Mononuclear cell (primary cell): ENCODE data around the gene AKAP8. TPM values are rescaled to one million over a fixed set of nuclear protein-coding genes. Genes with fewer than 3 reads are reported as not detected.
"Not testable (repeated sequence)": the region's sequence is repeated elsewhere in the genome, so short reads cannot be mapped to it uniquely, and the experiment has no call there.

Experiments
- H3K27me3 ChIP-seq: 2 replicates; pipeline ENCODE4 v1.6.0; 2011; ENCODE audit warnings: low read length, control low read depth; ENCODE audit not compliant: insufficient read depth
- H3K4me1 ChIP-seq: 2 replicates; pipeline ENCODE4 v1.5.1; 2011; ENCODE audit warnings: mild to moderate bottlenecking, low read length, control low read depth; ENCODE audit not compliant: insufficient read depth
- H3K4me3 ChIP-seq: 2 replicates; pipeline ENCODE4 v1.5.1; 2011; ENCODE audit warnings: mild to moderate bottlenecking, low read length, moderate library complexity
- H3K9me3 ChIP-seq: 2 replicates; pipeline ENCODE4 v1.5.1; 2011; ENCODE audit warnings: low read depth, mild to moderate bottlenecking, control low read depth, low read length
- total RNA-seq: library from RNA; depleted of rRNA; stranded (reverse); fragments of >200 nt; gene quantifications from one replicate; pipeline ENCODE4 v1.2.3, GENCODE V29; 2012

Gene AKAP8
- total RNA-seq, 1 donor: 57.5 TPM

DNA sequence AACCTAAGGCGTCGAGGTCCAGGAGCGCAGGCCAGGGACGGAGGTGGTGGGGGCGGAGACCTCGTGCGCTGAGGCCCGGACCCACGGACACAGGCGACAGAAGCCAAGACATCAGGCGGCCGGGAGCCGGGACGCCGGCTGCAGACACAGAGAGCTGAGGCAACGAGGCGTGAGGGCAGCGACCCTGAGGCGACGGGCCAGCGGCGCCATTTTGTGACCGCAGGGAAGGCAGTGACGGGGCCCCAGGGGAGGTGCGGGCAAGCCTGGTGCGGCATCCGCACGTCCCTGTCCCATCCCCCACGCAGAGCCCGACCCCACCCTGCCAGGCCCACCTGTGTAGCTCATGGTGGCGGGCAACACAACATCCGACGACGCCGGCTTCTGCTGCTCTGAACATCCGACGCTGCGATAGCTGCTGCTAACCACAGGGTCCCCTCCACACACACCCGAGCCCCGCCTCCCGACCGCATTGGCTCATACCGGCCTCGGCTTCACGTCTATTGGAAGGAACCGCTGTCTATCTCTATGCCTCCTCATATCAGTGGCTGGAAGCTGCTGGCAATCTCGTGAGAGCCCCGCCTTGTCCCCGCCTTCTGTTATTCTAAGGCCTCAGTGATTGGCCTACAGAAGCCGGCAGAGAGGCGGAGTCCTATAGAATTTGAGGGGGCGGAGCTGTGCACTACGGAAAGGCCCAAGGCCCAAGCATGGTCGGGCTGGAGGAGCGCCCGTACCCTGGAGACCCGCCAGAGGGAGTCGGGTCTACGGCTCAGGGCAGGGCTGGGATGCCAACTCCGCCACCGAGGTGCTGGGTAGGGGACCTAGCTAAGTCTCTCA is 39.2 kb upstream of the AKAP8 start, which contains the start of gene AKAP8L:
Gene AKAP8L (minus strand): TSS at position 410 of the 834 bp plus-strand sequence. CDS start 65 bp downstream, at position 345.
- Histone ChIP-seq H3K4me3 (peak within 1 kb of the TSS; percentile 77), H3K27me3 (no peaks in the 10 kb centered on the region), H3K9me3 (no peaks in the 10 kb centered on the region), H3K4me1 (peaks cover 32% of the 10 kb centered on the region)

DNA sequence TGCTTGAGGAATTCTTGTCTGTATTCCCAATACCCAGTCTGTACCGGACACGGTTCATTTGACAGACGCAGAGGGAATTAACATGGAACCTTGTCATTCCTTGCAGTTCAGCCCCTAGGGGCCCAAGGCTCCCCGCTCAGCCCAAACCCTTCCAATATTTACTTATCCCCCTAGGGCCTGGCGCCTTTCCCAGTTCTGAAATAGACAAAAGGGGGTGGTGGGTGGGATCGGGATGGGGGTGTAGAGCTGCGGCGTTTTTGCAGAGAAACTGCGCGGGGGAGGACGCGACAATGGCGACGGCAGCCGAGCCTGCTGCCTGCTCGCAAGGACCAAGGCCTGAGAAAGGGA is 38.6 kb upstream of the AKAP8 start:
- no peaks in the 10 kb centered on the region for H3K27me3 ChIP-seq
- peaks cover 35% of the 10 kb centered on the region for H3K4me1 ChIP-seq
- H3K9me3 ChIP-seq: no peaks in the 10 kb centered on the region
- H3K4me3 ChIP-seq: peak overlapping the region; percentile 77

- H3K27me3 ChIP-seq: no peaks in the 10 kb centered on the region
- H3K9me3 ChIP-seq: no peaks in the 10 kb centered on the region
- peak overlapping the region; percentile 77 for H3K4me3 ChIP-seq
- peaks cover 40% of the 10 kb centered on the region for H3K4me1 ChIP-seq
These were observed 38.1 kb upstream of the AKAP8 start for GRCh38 chr19:15417699-15418098.

- Histone ChIP-seq H3K4me3 (no peak overlapping the region), H3K4me1 (peaks cover 30% of the 10 kb centered on the region), H3K27me3 (no peaks in the 10 kb centered on the region), H3K9me3 (no peaks in the 10 kb centered on the region)
These were observed 33.2 kb upstream of the AKAP8 start for GRCh38 chr19:15412832-15413231.

DNA sequence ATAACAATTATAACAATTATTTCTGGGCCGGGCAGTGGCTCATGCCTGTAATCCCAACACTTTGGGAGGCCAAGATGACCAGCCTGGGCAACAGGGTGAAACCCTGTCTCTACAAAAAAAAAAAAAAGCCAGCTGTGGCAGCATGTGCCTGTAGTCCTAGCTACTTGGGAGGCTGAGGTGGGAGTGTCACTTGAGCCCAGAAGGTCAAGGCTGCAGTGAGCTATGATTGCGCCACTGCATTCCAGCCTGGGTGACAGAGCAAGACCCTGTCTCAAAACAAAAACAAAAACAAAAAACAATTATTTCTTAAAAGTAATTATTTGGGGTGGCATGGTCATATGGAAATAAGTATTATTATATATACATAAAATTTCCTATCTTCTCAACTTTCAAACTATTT is 31.8 kb upstream of the AKAP8 start:
- not testable (repeated sequence) for H3K9me3 ChIP-seq
- H3K4me1 ChIP-seq: peaks cover 16% of the 10 kb centered on the region

DNA sequence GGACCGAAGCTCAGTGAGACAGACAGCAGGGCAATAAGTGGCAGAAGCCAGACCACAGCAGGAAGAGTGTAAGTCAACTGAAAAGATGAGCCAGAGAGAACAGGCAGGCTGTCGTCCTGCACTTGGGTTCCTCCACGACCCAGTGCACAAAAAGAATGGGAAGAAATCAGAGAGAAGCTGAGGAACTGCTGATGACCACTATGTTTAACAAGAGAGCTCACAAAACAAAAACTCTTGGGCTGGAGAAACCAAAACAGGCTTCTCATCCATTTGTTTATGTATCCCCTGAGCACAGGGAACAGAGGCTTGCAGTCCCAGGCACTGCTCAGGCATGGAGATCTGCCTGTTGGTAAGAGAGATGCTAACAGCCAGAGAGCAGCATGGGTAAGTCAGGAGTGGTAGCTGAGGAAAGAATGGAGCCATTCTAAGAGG is 25.2 kb upstream of the AKAP8 start:
- Histone ChIP-seq H3K9me3 (no peaks in the 10 kb centered on the region), H3K4me1 (peaks cover 3% of the 10 kb centered on the region), H3K4me3 (no peak overlapping the region), H3K27me3 (no peaks in the 10 kb centered on the region)

More for the DNA sequence above, 31.8 kb upstream of the AKAP8 start:
- not testable (repeated sequence) for H3K27me3 ChIP-seq, H3K4me3 ChIP-seq

DNA sequence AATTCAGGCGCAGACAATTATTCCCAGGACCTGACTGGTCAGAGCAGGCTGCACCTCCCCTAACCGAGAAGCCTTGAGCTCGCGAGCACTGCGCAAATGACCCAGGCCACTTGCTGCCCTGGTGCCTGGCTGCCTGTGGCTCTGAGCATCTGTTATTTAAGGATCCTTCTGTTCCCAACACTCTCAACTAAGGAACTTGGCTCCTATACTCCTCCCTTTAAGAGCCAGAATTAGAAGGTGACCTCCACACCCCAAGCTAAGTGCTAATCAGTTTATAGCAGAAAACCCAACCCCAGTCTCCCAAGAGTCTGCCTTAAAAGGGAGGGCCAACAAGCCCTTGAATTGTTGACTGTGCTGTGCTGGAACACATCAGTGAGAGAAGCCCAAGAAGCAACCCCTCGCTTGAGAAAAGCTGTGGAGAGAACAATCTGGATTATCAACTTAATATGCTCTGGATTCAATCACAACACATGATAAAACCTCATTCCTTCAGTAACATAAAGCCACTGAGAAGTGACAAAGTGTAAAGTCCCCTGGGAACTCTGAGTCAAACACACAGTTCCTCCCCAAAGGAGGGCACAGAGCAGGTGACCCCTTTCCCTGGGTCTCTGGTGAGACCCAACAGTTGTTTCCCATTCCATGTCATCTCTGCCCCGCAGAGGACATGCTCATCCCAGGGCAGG is 24.7 kb upstream of the AKAP8 start:
- Histone ChIP-seq H3K4me3 (no peak overlapping the region), H3K4me1 (peaks cover 3% of the 10 kb centered on the region), H3K27me3 (no peaks in the 10 kb centered on the region), H3K9me3 (no peaks in the 10 kb centered on the region)

DNA sequence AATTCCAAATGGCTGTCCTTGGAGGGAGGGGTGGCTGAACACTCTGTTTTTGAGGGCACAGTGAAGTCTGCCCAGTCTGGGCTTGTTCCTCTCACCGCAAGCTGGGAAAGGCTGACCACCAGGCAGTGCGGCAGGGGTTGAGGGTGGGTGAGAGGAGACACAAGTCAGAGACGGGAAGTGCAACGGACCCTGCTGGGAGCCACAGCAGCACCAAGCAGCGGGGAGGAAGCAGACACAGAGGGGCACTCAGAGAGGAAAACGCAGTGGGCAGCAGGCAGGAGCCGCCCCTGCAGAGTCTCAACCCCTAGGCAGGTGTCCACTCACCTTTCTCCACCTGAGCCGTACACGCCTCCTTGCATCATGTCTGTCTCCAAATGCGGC is 23.6 kb upstream of the AKAP8 start:
- no peak overlapping the region for H3K4me3 ChIP-seq
- H3K9me3 ChIP-seq: no peaks in the 10 kb centered on the region
- H3K27me3 ChIP-seq: no peaks in the 10 kb centered on the region
- peaks cover 3% of the 10 kb centered on the region for H3K4me1 ChIP-seq

DNA sequence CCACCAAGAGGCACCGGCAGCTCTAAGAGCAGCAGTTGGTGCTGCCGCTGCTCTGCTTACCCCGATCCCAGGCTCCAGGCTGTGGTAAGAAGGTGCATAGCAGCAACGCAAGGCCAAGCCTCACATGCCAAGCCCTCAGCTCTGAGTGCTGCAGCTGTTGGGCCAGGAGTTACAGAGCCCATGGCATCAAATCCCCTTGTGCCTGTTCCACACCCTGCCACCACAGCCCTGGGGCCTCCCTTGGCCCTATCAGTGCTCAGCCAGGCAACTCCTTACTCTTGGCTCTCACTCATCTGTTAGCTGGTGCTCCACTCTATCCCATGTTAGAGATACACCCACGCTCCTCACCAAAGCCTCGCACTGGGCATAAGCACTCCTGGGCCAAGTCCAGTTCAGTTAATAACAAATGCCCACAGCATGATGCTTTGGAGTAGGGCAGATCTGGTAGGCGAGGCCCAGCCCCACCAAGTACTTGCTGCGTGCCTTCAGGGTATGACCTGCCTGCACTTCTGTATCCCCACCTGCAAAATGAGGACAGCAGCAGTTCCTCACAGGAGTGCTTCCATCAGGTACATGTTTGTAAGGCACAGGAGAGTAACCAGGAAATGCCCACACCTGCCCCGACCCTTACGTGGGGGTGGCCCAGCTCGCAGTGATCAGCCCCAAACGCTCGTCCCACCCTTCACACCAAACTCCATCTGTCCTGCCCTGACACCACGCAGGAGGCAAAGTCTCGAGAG is 23.0 kb upstream of the AKAP8 start:
- Histone ChIP-seq H3K9me3 (no peaks in the 10 kb centered on the region), H3K4me3 (no peak overlapping the region), H3K4me1 (peaks cover 3% of the 10 kb centered on the region), H3K27me3 (no peaks in the 10 kb centered on the region)

GRCh38 chr19:15401397-15401710 is 21.8 kb upstream of the AKAP8 start:
- H3K4me1 ChIP-seq: peaks cover 3% of the 10 kb centered on the region
- H3K27me3 ChIP-seq: no peaks in the 10 kb centered on the region
- no peaks in the 10 kb centered on the region for H3K9me3 ChIP-seq
- H3K4me3 ChIP-seq: no peak overlapping the region

DNA sequence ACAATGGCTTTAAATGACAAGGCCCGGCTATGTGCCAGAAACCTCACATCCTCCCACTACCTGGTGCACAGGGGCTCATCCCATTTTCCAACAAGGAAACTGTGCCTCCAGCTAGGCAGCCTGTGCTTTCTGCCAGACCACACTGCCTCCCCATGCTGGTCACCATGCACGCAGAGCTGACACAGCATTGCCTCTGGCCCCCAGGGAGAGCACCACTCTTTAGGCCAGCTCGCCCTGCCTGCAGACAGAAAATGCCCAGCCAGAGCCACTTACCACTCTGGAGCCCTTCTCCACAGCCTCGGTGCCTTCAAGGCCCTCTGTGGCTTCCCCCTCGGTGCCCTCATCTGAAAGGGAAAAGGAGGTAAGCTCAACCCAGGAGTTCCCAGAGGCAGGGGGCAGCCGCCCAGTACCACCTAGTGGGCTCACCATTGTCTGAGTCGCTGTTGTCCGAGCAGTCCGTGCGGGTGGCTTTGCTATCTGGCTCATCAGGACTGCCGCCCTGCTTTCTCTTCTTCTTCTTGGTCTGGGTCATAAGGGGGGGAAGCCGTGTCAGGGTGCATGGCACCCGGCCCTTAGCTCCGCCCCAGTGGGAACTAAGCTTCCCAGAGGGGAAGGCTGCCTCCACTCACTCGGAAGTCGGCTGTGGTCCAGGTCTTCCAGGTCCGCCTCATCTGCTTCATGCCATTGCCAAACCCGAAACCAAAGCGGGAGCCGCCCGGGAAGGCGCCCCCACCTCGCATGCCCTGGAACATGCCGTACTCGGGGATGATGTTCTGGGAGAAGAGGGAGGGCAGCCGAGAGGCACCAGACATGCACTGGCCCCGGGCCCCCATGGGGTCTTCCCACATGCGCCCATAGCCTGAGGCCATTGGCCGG is 21.2 kb upstream of the AKAP8 start:
- no peaks in the 10 kb centered on the region for H3K9me3 ChIP-seq
- H3K4me3 ChIP-seq: no peak overlapping the region
- peaks cover 3% of the 10 kb centered on the region for H3K4me1 ChIP-seq
- H3K27me3 ChIP-seq: no peaks in the 10 kb centered on the region

DNA sequence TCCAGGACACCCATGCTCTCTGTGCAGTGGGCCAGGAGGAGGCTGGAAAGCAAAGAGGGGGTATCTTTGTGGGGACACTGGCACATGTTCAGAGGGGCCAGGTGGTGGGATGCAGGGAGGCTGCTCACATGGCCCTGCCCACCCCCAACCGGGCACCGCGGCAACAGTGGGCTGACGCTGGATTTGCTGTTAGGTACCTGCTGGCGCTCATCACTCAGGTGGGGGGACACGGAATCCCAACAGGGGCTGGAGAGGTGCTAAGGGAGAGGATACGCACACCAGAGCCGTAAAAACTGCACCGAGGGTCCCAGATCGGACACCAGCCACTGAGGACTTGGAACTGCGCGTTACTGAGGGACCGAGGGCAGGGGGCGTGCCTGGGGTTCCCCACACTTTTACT is 20.0 kb upstream of the AKAP8 start:
- no peaks in the 10 kb centered on the region for H3K9me3 ChIP-seq
- no peaks in the 10 kb centered on the region for H3K27me3 ChIP-seq
- H3K4me3 ChIP-seq: no peak overlapping the region
- no peaks in the 10 kb centered on the region for H3K4me1 ChIP-seq

GRCh38 chr19:15399234-15399515 is 19.6 kb upstream of the AKAP8 start:
- H3K4me3 ChIP-seq: no peak overlapping the region
- H3K27me3 ChIP-seq: no peaks in the 10 kb centered on the region
- H3K9me3 ChIP-seq: no peaks in the 10 kb centered on the region
- H3K4me1 ChIP-seq: no peaks in the 10 kb centered on the region

GRCh38 chr19:15398501-15399233 is 19.1 kb upstream of the AKAP8 start:
- no peaks in the 10 kb centered on the region for H3K9me3 ChIP-seq
- no peak overlapping the region for H3K4me3 ChIP-seq
- H3K27me3 ChIP-seq: no peaks in the 10 kb centered on the region
- no peaks in the 10 kb centered on the region for H3K4me1 ChIP-seq
